Measurements from ENCODE around the gene ZMYND8.
"Not testable (repeated sequence)": the region's sequence is repeated elsewhere in the genome, so short reads cannot be mapped to it uniquely, and the experiment has no call there.

ZMYND8 gene

DNA sequence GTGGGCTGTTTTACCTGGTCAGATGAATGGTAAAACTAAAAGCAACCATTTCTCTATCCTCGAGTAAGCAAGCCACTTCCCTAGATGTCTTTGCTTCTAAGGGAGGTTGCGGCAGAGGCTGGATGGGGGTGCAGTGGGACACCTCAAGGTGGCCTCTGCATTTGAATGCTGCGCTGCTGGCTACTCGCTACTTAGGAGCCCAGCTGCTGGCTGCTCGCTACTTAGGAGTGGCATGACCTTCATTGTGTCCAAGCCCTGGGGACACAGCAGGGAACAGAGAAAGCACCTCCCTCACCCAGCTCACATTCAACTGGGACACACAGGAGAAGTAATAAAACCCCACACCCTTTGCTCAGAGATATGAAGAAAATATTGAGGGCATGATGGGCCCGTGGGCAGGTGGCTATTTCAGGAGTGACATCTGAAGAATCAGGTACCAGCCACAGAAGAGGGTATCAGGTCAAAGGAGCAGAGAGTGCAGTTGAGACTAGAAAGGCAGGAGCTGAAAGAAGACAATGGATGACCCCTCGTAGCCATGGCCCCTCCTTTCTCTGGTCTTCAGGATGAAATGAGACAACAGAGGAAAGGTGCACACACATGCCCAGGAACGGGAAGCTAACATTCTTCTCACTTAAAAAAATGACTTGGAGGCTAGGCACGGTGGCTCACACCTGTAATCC is 149.4 kb downstream of the ZMYND8 start:
- no peak for DNase-seq

DNA sequence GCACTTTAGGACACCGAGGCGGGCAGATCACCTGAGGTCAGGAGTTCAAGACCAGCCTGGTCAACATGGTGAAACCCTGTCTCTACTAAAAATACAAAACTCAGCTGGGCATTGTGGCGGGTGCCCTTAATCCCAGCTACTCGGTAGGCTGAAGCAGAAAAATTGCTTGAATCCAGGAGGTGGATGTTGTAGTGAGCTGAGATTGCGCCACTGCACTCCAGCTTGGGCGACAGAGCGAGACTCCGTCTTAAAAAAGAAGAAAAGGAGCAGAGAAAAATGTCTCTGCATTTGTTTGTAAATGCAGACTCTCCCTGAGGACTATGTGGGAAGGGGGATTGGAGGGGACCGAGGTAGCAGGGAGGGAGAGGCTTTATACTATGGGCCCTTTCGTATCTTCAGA is 149.9 kb downstream of the ZMYND8 start:
- not testable (repeated sequence) for DNase-seq

- DNase-seq = peak in 20 of 51 donors; percentile 3 to 68 (median 20)
These were observed 150.8 kb downstream of the ZMYND8 start for GRCh38 chr20:47205577-47206123.

- not testable (repeated sequence) for DNase-seq
These were observed 151.7 kb downstream of the ZMYND8 start for GRCh38 chr20:47204850-47205122.

GRCh38 chr20:47204008-47204849 is 152.3 kb downstream of the ZMYND8 start:
- DNase-seq = no peak

- no peak for DNase-seq
These were observed 153.5 kb downstream of the ZMYND8 start for GRCh38 chr20:47202733-47203667.

DNA sequence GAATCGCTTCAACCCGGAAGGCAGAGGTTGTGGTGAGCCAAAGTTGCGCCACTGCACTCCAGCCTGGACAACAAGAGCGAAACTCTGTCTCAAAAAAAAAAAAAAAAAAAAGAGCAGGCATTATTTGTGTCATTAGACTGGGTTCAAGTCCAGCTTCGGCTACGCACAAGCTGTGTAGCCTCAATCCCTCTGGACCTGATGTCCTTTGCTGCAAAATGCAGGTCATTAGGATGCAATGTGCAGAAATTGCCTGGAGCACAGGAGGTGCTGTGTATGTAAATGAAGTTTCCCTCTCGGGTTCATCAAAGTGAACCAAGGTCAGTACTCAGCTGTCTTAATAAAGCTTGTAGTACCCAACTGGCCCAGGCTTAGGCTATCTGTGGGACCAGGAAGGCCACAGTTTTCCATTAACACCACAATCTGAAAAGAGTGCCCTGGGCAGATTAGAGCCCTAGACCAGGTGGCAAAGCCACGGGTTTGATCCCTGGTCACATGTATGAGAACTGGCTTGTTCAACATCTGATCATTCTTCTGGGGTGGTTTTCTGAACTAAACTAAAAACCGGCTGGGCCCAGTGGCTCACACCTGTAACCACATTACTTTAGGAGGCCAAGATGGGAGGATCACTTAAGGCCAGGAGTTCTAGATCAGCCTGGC is 155.3 kb downstream of the ZMYND8 start:
- no peak for DNase-seq

DNA sequence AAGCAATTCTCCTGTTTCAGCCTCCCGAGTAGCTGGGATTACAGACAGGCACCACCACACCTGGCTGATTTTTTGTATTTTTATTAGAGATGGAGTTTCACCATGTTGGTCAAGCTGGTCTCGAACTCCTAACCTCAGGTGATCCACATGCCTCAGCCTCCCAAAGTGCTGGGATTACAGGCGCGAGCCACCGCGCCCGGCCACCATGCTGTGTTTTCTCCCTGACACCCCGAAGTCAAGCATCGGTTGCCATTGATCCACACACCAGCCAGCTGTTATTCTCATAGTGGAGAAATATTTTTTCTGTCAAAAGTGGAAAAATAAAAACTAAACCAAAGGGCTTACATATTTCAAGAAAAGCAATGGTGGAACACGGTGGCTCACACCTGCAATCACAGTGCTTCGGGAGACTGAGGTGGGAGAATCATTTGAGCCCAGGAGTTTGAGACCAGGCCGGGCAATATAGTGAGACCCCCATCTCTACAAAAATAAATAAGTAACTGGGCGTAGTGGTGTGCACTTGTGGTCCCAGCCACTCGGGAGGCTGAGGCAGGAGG is 157.4 kb downstream of the ZMYND8 start:
- no peak for DNase-seq

GRCh38 chr20:47198254-47198671 is 158.2 kb downstream of the ZMYND8 start:
- DNase-seq = no peak

DNA sequence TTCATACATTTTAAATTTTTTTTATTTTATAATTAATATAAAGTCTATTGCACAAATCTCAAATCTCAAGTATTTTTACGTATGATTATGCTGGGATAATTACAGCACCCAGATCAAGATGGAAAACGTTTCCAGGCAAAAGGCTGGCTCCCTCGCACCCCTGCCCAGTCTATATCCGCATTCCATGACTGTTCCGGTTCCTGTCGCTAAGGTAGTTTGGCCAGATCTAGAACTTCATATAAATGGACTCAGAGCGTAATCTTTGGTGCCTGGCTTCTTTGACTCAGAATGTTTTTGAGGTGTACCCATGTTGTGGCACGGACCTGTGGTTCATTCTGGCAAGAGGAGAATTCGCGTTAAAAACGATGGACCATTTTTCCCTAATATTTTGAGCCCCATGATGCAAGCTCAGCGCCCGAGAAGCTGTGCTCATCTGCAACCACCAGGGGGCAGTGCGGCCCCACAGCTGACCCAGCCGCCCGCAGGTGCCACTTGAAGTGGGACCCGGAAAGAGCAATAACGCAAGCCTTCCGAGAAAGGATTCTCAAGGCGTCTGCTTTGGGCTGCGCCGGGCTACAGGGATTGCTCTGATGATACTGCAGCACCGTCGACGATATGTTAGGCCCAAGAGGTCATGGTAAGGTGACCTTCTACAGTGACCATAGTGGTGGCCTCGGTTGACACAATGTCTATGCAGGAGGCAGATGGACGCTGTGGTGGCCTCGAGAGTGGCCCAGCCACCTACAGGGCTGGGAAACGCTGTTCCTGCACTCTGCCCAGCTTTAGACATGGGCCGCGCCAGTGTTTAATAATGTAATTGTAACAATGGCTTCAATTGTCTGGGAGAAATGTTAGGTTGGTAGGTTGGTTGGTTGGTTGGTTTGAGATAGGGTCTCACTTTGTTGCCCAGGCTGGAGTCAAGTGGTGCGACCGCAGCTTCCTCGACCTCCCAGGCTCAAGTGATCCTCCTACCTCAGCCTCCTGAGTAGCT is 160.1 kb downstream of the ZMYND8 start:
- DNase-seq = peak in 45 of 51 donors; percentile 1 to 75 (median 29)

DNA sequence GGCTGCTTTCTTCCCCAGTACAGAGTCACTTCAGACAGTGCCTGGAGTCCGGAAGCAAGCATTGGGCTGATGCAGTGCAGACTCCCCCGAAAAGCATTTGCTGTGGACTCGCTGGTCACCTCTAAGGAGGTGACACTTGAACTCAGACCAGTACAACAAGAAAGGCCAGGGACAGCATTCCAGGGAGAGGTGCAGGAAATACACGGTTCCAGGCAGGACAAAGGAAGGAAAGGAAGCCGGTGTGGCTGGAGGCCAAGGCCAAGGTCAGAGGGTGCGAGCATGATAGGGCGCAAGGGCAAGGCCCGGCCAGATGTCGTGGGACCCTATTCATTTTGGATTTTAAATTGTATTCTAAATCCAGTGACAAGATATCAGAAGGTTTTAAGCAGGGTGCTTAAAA is 160.9 kb downstream of the ZMYND8 start:
- no peak for DNase-seq

DNA sequence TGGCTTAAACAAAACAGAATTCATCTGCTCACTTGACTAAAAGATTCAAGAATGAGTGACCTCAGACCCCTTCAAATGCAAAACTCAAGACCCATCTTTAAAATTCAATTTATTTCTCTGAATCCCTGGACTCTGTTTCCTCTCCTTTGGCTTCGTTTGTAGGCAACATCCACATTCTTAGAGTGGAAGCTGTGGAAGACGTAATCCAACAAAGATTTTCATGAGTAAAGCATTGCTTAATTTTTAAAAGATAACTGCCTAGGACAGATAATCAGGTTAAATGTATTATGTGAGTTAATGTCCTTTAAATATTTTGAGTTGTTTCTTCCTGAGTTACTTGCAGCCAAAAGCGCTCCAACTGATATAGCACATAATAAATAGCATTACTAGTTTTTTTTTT is 164.5 kb downstream of the ZMYND8 start:
- no peak for DNase-seq

GRCh38 chr20:47191074-47191673 is 165.3 kb downstream of the ZMYND8 start:
- DNase-seq = no peak

DNA sequence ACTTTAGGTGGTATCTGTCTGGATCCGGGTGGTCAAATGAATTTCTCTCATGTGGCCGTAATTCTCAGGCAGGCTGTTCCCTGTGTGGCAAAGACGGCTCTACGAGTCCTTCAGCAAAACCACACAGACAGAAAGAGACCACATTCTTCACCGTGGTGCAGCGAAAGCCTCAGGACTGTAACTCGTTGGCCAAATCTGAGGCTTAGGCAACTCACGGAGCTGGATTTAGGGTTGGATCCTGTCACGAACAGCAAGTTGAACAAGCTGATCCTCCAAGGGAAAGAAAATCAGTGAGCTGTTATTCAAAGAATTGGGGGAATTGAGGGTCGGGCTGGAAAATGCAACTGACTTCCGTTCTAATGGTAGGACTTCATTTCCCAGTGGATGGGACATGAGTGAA is 167.4 kb downstream of the ZMYND8 start:
- DNase-seq = no peak

DNA sequence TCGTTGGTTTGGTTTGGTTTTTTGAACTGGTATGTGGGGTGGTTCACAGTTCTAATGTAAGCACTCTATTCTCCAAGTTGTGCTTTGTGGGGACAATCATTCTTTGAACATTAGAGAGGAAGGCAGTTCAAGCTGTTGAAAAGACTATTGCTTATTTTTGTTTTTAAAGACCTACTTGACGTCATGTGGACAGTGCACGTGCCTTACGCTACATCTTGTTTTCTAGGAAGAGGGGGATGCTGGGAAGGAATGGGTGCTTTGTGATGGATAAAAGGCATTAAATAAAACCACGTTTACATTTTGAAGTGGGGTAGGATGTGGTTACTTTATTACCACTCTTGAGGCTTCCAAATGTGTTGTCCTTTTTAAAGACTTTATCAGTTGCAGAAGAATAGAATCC is 168.0 kb downstream of the ZMYND8 start:
- no peak for DNase-seq

- no peak for DNase-seq
These were observed 168.9 kb downstream of the ZMYND8 start for GRCh38 chr20:47187450-47188195.

- no peak for DNase-seq
These were observed 173.1 kb downstream of the ZMYND8 start for GRCh38 chr20:47183367-47183766.

Measured in hypothalamus (tissue), 51 donors.